HG03439 (cell line): ENCODE measurements around the gene ZNF684.
"Not testable (repeated sequence)": the region's sequence is repeated elsewhere in the genome, so short reads cannot be mapped to it uniquely, and the experiment has no call there.

Experiments
- ATAC-seq: cut with Tn5 transposase; IDR thresholded peaks from one replicate; pipeline ENCODE4 v1.9.1; 2021; ENCODE audit warnings: mild to moderate bottlenecking, moderate library complexity; ENCODE audit not compliant: unreplicated experiment

Gene ZNF684

DNA sequence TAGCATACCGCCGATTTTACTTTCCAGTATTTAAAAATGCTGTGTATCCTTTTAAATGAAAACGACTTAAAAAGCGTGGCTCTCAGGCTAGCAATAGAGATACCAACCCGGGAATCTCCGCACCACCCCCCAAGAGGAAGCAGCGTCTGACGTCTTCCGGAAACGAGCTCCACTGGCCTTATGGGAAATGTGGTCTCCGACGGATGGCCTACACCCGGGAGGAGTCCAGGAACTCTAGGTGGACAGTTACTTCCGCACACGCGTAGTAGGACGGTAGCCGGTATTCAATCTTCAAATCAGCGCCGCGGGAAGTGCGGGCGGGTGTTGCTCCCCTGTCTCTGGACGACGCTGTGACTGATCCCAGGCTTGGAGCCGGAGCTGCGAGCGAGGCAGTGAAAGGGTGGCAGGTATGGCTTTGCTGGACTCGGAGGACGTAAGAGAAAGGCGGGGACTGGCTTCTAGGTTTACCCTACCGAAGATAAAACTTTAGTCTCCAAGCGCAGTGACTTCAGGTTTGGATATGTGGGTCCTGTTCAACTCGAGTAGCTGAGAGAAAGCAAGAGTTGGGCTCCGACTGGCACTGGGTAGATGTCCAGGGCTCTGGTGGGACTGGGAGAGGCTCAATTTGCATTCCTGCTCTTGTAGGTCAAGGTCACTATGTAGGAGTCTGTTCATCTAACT, at the start of gene ZNF684:
Gene ZNF684, plus strand, starts transcription at position 257 of the 681 bp plus-strand sequence. CDS start 1,530 bp downstream, outside the sequence.
- peak; percentile 91 for ATAC-seq

- no peak for ATAC-seq
These were observed 36.0 kb upstream of the ZNF684 start for GRCh38 chr1:40495315-40495903.

DNA sequence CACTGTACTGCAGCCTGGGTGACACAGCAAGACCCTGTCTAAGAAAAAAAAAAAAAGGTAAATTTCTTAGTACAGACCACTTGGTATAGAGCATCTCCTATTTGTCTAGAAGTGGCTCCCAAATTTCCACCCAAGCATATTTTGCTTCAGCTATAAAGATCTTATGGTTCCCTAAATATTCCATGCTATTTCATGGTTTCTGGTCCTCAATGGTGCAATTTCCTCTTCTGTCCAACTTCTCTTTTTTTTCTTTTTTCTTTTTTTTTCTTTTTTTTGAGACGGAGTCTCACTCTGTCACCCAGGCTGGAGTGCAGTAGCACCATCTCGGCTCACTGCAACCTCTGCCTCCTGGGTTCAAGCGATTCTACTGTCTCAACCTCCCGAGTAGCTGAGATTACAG, 28.8 kb upstream of the ZNF684 start:
- not testable (repeated sequence) for ATAC-seq

DNA sequence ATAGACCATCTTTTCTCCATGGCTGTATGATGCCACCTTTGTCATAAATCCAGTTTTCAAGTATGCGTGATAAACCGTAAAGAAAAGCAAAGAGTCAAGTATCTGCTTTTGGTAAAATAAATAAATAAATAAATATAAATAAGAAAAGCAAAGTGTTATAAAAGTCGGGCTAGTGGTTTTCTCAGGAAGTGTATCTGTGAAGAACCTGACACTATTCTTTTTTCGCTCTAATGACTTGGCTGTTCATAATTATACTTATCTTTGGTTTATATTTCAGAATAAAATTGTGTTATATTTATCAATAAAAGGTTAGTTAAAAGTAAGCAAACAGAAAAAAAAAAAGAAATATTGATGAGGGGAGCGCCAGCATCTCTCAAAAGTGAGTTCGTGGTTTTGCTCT, 23.5 kb upstream of the ZNF684 start:
- no peak for ATAC-seq

DNA sequence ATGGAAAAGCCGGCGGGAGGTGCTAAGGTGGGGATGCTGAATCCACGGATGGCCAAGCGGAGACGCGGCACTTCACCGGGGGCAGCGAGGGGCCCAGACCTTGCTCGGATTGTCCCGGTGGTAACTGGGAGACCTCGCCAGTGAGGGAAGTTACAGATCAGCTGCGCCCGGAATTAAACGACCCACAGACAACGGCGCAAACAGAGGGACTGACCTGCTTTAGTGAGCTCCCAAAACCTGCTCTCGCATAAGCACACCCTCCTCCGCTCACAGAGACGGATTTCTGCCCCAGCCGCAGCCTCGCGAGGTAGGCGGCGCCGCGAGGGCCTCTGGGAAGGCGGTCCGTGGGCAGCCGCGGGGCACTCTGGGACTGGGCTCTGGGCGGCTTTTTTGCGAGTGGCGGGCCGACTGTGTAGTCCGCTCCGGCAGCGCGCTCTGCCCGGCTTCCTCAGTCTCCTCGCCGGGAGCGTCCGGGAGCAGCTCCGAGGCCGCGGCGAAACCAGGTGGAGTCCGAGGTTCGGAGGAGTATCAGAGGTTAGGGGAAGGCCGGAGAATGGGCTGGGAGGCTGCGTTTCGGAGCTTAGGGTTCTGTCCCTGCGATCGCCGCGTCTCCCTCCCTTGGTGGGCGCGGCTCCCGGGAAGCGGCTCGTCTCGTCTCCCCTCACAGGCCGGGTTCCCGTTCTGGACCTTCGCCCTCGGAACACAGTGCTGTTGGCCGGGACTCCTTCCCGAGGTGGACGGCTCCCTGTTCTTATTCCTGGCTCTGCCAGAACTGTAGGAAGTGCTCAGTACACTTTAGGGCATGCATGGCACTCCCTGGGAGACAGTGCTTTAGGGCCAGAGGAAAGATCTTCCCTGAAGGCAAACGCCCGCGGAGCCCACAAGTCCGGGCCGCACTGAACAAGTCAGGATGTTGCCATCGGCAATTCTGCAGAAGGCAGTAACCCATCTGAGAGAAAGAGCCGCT, 22.8 kb upstream of the ZNF684 start, which contains the start of gene EXO5:
Gene EXO5, plus strand, starts transcription at position 393 of the 967 bp plus-strand sequence. CDS start 5,778 bp downstream, outside the sequence.
- peak; percentile 75 for ATAC-seq

GRCh38 chr1:40519517-40519916, 11.9 kb upstream of the ZNF684 start:
- no peak for ATAC-seq

DNA sequence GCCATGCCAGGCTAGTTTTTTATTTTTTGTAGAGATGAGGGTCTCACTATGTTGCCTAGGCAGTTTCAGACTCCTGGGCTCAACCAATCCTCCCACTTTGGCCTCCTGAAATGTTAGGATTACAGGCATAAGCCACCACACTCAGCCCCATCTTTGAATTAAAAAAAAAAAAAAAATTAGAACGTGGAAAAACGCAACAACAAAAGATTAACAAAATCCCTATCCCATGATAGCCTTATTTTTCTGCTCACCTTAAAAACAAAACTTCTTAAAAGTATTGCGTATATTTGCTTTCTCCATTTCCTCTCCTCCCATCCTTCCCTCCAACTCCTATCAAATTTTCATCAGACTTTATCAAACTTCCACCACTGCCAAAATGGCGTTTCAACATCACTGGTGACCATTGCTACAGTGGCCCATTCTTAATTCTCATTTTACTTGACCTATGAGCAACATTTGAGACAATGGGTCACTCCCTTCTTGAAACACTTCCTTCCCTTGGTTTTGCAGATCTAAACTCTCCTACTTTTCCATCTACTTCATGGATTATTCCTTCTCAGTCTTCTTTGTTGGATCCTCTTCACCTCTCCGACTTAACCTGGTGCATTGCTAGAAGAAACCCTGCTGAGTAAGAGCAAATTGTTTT, 579 bp upstream of the ZNF684 start:
- ATAC-seq, result peak; percentile 8

DNA sequence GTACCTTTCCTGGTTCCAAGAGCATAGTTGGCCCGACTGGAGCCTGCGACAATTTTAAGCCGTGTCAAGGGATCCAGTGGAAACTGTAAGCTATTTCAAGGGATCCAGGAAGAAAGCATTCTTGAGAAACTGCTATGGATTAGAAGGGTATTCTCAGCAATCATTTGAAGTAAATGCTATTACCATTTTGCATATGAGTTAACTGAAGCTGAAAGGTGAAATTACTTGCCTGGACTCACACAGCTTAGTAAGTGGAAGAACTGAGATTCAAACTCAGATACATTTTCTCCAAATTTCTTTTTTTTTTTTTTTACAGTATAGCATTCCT, 589 bp downstream of the ZNF684 start:
- peak; percentile 21 for ATAC-seq

DNA sequence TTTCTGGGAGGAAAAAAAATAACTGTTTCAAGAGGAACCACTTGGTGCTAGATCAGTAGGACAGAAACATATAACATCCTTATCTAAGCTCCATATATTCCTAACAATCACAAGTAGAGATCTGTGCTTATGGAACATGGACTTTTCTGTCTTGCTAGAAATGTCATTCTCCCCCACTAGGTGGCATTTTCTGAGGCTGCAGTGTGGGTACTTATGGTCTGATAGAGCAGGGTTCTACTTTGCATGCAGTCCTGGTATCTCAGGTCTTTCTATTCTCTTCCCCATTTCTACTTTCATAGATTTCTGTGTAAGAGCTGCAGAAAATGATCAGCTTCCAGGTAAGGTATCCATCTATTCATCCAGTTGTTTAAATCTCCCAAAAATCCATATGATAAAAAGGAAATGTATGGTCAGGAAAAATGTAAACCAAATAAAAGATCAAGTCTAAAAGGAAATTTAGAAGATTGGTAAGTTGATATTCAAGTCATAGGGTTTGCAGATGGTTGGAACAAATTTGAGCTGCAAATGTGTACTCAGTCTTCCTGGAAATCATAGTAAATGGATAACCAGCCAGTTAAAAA, 1.5 kb downstream of the ZNF684 start:
- no peak for ATAC-seq

DNA sequence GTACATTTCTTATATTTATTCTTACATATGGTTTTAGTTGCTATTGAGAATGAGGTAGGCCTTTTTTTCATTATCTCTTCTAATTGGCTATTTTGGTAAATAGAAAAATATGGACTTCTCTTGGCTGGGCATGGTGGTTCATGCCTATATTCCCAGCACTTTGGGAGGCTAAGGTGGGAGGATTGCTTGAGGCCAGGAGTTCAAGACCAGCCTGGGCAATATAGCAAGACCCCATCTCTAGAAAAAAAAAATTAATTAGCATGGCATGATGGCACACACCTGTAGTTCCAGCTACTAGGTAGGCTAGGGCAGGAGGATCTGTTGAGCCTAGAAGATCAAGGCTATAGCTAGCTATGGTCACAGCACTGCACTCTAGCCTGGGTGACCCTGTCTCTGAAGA, 3.2 kb downstream of the ZNF684 start:
- ATAC-seq, result no peak

GRCh38 chr1:40535732-40536131, 4.3 kb downstream of the ZNF684 start:
- ATAC-seq, result no peak

- ATAC-seq, result no peak
These were observed 7.9 kb downstream of the ZNF684 start for GRCh38 chr1:40539338-40539737.

GRCh38 chr1:40546957-40547356, 15.5 kb downstream of the ZNF684 start:
- no peak for ATAC-seq

DNA sequence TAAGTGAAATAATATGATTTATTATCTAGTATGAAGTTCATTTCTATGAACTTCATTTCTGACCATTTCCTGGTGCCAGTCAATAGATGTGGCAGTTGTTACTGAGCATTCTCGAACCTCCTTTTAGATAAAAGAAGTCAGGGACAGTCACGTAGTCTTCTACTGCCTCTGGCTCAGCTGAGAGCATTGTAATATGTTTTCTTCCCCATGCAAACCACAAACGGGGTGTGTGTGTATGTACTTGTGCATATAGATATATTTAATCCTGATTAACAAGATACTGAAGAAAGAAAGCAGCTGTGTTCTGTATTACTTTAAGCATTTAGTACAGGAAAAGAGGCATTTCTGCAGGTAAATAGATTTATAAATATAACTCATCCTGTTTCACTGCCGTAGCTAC, 21.6 kb downstream of the ZNF684 start:
- ATAC-seq, result no peak

DNA sequence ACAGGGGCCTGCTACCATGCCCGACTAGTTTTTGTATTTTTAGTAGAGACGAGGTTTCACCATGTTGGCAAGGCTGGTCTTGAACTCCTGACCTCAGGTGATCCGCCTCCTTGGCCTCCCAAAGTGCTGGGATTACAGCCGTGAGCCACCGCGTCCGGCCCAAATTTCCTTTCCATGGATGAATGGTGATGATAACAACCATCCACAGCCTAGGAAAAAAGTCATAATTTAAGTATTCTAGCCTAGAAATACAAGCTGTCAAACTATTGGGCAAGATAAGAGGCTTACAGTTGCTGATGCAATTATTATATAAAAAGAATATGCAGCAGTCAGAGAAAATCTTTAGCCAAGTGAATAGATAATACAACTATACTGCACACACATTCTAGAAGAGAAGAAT, 23.4 kb downstream of the ZNF684 start:
- ATAC-seq, result not testable (repeated sequence)

DNA sequence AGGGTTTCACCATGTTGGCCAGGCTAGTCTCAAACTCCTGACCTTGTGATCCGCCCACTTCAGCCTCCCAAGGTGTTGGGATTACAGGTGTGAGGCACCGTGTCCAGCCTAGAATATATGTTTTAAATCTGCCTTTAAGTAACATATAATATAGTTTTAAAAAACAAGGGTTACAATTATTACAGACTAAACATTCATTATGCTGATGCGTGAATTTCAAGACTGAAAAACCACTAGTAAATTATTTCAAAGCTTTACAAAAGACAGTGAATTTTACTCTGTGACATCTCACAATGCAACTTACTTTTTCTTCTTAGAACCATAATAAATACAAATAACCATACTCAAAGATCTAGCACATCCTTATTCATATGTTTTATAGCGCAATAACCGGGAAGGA, 24.7 kb downstream of the ZNF684 start:
- ATAC-seq, result no peak

- not testable (repeated sequence) for ATAC-seq
These were observed 26.8 kb downstream of the ZNF684 start for GRCh38 chr1:40558241-40558640.

DNA sequence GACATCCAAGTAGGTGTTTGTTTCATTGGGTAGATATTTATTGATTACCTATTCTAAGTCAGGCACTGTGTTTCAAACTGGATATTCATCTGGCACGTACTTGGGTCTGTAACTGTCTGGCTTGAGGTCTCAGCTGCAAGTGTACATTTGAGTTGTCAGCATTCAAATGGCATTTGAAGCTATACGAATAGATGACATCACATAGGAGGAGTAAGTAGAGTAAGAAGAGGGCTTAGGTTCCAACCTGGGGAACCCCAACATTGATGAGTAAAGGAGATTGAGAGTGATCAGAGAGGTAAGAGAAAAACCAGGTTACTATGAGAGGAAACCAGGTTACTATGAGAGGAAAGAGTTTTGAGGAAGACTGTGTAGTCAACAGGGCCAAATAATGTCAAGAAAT, 30.7 kb downstream of the ZNF684 start:
- no peak for ATAC-seq

DNA sequence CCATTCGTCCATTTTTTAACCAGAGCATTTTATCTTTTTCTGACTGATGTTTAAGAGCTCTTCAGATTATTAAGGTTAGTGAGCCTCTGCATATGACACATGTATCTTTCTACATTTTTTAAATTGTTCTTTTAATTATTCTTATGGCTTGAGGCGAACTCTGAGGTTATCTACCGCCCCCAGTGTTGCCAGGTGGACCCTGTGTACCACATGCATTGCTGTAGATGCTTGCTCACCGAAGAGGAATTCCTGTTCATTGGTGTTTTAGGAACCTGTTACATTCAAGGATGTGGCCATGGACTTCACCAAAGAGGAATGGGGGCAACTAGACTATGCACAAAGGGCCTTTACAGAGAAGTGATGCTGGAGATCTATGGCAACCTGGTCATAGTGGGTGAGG, 31.8 kb downstream of the ZNF684 start:
- no peak for ATAC-seq

DNA sequence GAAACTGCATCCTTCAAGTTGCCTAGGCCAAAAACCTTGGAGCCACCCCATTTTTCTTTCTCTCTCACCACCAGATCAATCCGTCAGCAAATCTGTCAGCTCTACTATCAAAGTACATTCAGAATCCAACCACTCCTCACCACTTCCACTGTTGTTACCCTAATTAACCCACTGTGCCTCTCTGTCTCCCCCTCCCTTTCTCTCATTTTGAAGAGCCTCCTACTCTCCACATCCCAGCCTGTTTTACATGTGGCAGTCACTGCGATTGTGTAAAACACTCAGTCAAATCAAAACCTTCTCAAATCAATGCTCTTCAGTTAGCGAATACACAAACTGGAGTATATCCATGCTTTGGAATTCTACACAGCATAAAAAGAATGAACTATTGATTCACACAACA, 33.1 kb downstream of the ZNF684 start:
- ATAC-seq, result no peak

DNA sequence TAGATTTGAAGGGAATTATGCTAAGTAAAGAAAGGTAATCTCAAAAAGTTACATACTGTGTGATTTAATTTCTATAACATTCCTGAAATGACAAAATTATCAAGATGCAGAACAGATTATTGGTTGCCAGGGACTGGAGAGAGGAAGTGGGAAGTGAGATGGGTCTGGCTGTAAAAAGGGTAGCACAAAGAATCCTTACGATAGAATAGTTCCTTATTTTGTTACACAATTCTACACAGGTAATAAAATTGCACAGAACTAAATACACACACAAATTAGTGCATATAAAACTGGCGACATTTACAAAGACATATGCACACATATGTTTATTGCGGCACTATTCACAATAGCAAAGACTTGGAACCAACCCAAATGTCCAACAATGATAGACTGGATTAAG, 33.5 kb downstream of the ZNF684 start:
- no peak for ATAC-seq
